Pancreas (tissue), 10 donors: ENCODE data around the gene NCK2. TPM values are rescaled to one million over a fixed set of nuclear protein-coding genes. Genes with fewer than 3 reads are reported as not detected.
A peak's percentile ranks its signal among the peaks of the same experiment; 100 is the strongest.

Experiments
- ATAC-seq, 4 donors: fragments of 200-7000 bp; cut with Tn5 transposase; one replicate each; pipeline versions ENCODE4 v1.8.0 to v1.9.1; 2020; ENCODE audit warnings: mild to moderate bottlenecking in 4 of 4, moderate library complexity in 4 of 4
- DNase-seq, 6 donors: peaks; one replicate each; pipeline ENCODE4 v3.0.0-alpha.2; 2020
- FAIRE-seq: peaks from 2 replicates; lab custom pipeline; 2012; peaks lifted over from hg19 to GRCh38; lab: Jason Lieb, UNC
- H3K27ac ChIP-seq, 4 donors: fragments of 200-600 bp; sonication (generic); 1 replicate in 3 of 4; 2 replicates in 1 of 4; pipeline versions ENCODE4 v1.5.0 to v1.8.0; 2020
- H3K27me3 ChIP-seq, 4 donors: fragments of 200-600 bp; one replicate each; pipeline ENCODE4 v1.8.0; 2021
- H3K36me3 ChIP-seq, 3 donors: fragments of 200-600 bp; sonication (generic) in 1 of 3; one replicate each; pipeline versions ENCODE4 v1.5.0 to v1.8.0; 2020 to 2021
- H3K4me1 ChIP-seq, 3 donors: fragments of 200-600 bp; one replicate each; pipeline ENCODE4 v1.8.0; 2021
- H3K4me3 ChIP-seq, 4 donors: fragments of 200-600 bp; sonication (generic) in 2 of 4; one replicate each; pipeline versions ENCODE4 v1.5.0 to v1.8.0; 2020 to 2021
- H3K9me3 ChIP-seq, 4 donors: fragments of 200-600 bp; one replicate each; pipeline ENCODE4 v1.8.0; 2021
- CTCF ChIP-seq, 4 donors: fragments of 200-600 bp; sonication (generic) in 3 of 4; IDR thresholded peaks; one replicate each; pipeline versions ENCODE4 v1.5.0 to v1.8.0; 2021; ENCODE audit warnings: antibody characterized with exemption in 4 of 4
- WGBS, 2 donors: extraction: QIAGEN DNeasy Blood & Tissue Kit; methylation state at CpG; one replicate each; pipeline ENCODE4 v1.1.7; 2013; 5-methylcytosine and 5-hydroxymethylcytosine counted together
- intact Hi-C, 3 donors: fragments of 100-400 bp; cut with DNase I; formaldehyde crosslinking; loops; one replicate each; pipeline versions ENCODE4 v1.11.1 to v1.14.2; 2022
- polyA plus RNA-seq, 2 donors: library from polyadenylated mRNA; stranded (reverse); fragments of 200-250 nt; gene quantifications; one replicate each; pipeline ENCODE4 v1.2.3, GENCODE V29; 2013
- total RNA-seq, 6 donors: library from RNA; stranded (reverse); fragmentation: NEBNext Ultra II Directional in 4 of 6; extraction: Animal tissue kit (Norgen Biotek cat#: 25700) in 4 of 6; gene quantifications; one replicate each; pipeline versions ENCODE4 v1.2.1 to v1.2.4, GENCODE V29; 2021 to 2023
- donor health status: healthy with polysubstance abuse.
- donor health status: DM: no; HTN: no; CAD: no; lungs with moderate emphysema.
- donor health status: DM: no; HTN: no; CAD: no.
- donor health status: control.
- donor health status: control.
- donor health status: Bipolar disorder and iron deficiency.
- donor health status: DM: yes; HTN: yes; CAD: no.
- donor health status: DM: no; HTN: no; CAD: no.
- donor health status: DM: no; HTN: no; CAD: no.
- donor health status: DM: yes; HTN: yes; CAD: no.

Gene NCK2
- total and polyA plus RNA-seq, 8 donors: 28.4 to 57.6 (median 31.2) TPM

- DNase-seq (no peak), ATAC-seq (peak in 1 of 4 donors; percentile 15), FAIRE-seq (no peak)
- Histone ChIP-seq H3K27me3 (no peaks in the 10 kb centered on the region), H3K27ac (peak overlapping the region in 3 of 4 donors; percentile 29 to 52 (median 46)), H3K9me3 (no peaks in the 10 kb centered on the region), H3K4me3 (no peak overlapping the region), H3K4me1 (peaks cover 0 to 5% (median 5%) of the 10 kb centered on the region in 3 donors), H3K36me3 (no peaks in the 10 kb centered on the region)
- intact Hi-C loops: no loop called here
- TF ChIP-seq CTCF (IDR thresholded peaks at IDR 0.05): no peak
- WGBS, 2 donors: 74 to 82% methylated on average over 7 of the region's 7 CpGs
Observed at GRCh38 chr2:105766300-105766866, 21.7 kb downstream of the NCK2 start.

GRCh38 chr2:105768176-105768575, 23.5 kb downstream of the NCK2 start:
- Histone ChIP-seq H3K27ac (no peak overlapping the region), H3K27me3 (no peaks in the 10 kb centered on the region), H3K4me1 (peaks cover 0 to 5% (median 3%) of the 10 kb centered on the region in 3 donors), H3K9me3 (no peaks in the 10 kb centered on the region), H3K4me3 (no peak overlapping the region), H3K36me3 (no peaks in the 10 kb centered on the region)
- DNase-seq (no peak), ATAC-seq (no peak), FAIRE-seq (no peak)
- TF ChIP-seq CTCF (IDR thresholded peaks at IDR 0.05): no peak
- intact Hi-C loops: no loop called here
- 97 to 98% methylated on average over 6 of the region's 6 CpGs for WGBS, 2 donors

- no peak overlapping the region for H3K4me3 ChIP-seq
- no peak overlapping the region for H3K27ac ChIP-seq
- no peaks in the 10 kb centered on the region for H3K27me3 ChIP-seq
- DNase-seq (no peak), ATAC-seq (no peak), FAIRE-seq (no peak)
- no peak for TF ChIP-seq CTCF (IDR thresholded peaks at IDR 0.05)
- no peaks in the 10 kb centered on the region for H3K36me3 ChIP-seq
- intact Hi-C loops: no loop called here
- WGBS, 2 donors: 71 to 85% methylated on average over 6 of the region's 6 CpGs
- H3K9me3 ChIP-seq: no peaks in the 10 kb centered on the region
- H3K4me1 ChIP-seq: no peaks in the 10 kb centered on the region
Observed at GRCh38 chr2:105768961-105769452, 24.3 kb downstream of the NCK2 start.

- no peak for ATAC-seq
- no peak overlapping the region for H3K27ac ChIP-seq
Observed at GRCh38 chr2:105769504-105769903, 24.8 kb downstream of the NCK2 start.

More at GRCh38 chr2:105769504-105769903, 24.8 kb downstream of the NCK2 start:
- Histone ChIP-seq H3K9me3 (no peaks in the 10 kb centered on the region), H3K36me3 (no peaks in the 10 kb centered on the region), H3K4me3 (no peak overlapping the region), H3K27me3 (no peaks in the 10 kb centered on the region), H3K4me1 (no peaks in the 10 kb centered on the region)
- FAIRE-seq (no peak), DNase-seq (no peak)
- no peak for TF ChIP-seq CTCF (IDR thresholded peaks at IDR 0.05)
- intact Hi-C loops: no loop called here
- 90% methylated on average over 9 of the region's 9 CpGs for WGBS, 2 donors
